GM21526 (cell line): ENCODE data around the gene ISG20.
A peak's percentile ranks its signal among the peaks of the same experiment; 100 is the strongest.

ENCODE experiments used
- ATAC-seq: cut with Tn5 transposase; IDR thresholded peaks from one replicate; pipeline ENCODE4 v1.9.1; 2021; ENCODE audit warnings: moderate library complexity; ENCODE audit not compliant: unreplicated experiment, low FRiP score

The ISG20 gene

GRCh38 chr15:88652456-88653199 is 13.8 kb downstream of the ISG20 start:
- ATAC-seq = no peak

- ATAC-seq = no peak
Observed at GRCh38 chr15:88653200-88654064, 14.6 kb downstream of the ISG20 start.

- no peak for ATAC-seq
Observed at GRCh38 chr15:88654430-88655102, 15.8 kb downstream of the ISG20 start.

GRCh38 chr15:88655103-88655553 is 16.3 kb downstream of the ISG20 start:
- no peak for ATAC-seq

GRCh38 chr15:88655800-88656488 is 17.1 kb downstream of the ISG20 start:
- ATAC-seq = no peak

- peak; percentile 92 for ATAC-seq
Observed at GRCh38 chr15:88656760-88657221, 18.0 kb downstream of the ISG20 start.

- ATAC-seq = no peak
Observed at GRCh38 chr15:88657326-88658069, 18.7 kb downstream of the ISG20 start.

GRCh38 chr15:88658070-88658965 is 19.5 kb downstream of the ISG20 start:
- no peak for ATAC-seq

GRCh38 chr15:88658972-88659931 is 20.4 kb downstream of the ISG20 start:
- ATAC-seq = no peak

- ATAC-seq = no peak
Observed at GRCh38 chr15:88661041-88661700, 22.4 kb downstream of the ISG20 start.

GRCh38 chr15:88661761-88662556 is 23.1 kb downstream of the ISG20 start:
- no peak for ATAC-seq

GRCh38 chr15:88663141-88663621 is 24.4 kb downstream of the ISG20 start:
- no peak for ATAC-seq

GRCh38 chr15:88664151-88664778 is 25.4 kb downstream of the ISG20 start:
- ATAC-seq = no peak

- no peak for ATAC-seq
Observed at GRCh38 chr15:88674661-88675060, 35.8 kb downstream of the ISG20 start.

- no peak for ATAC-seq
Observed at GRCh38 chr15:88678755-88679154, 39.9 kb downstream of the ISG20 start.
